Measurements from ENCODE around the gene SSBP3. TPM values are rescaled to one million over a fixed set of nuclear protein-coding genes. Genes with fewer than 3 reads are reported as not detected.
A peak's percentile ranks its signal among the peaks of the same experiment; 100 is the strongest.

SSBP3 gene
- total and polyA plus RNA-seq, 9 of the 15 experiments (the other 6 are each of a cell fraction or from before 2014, with no cell fraction given) = 8.7 to 108 (median 33.8) TPM

GRCh38 chr1:54221867-54222484 lies 184.2 kb downstream of the SSBP3 start (continued):
- TF ChIP-seq ZFP91 (CRISPR knock-in tag; IDR thresholded peaks at IDR 0.05) (no peak), DIDO1 (tag; IDR thresholded peaks at IDR 0.05; ENCODE audit: low read depth) (no peak), XRCC5 (IDR thresholded peaks at IDR 0.05; ENCODE audit: low read depth, low read length) (no peak), ZNF277 (CRISPR knock-in tag; IDR thresholded peaks at IDR 0.05; ENCODE audit: borderline replicate concordance) (no peak), FIP1L1 (IDR thresholded peaks at IDR 0.05; ENCODE audit: low read depth, low read length, poor library complexity, severe bottlenecking) (no peak), NFIC (IDR thresholded peaks at IDR 0.05) (peak; percentile 54; the same call in 1 of the 2 replicates), HNRNPH1 (optimal IDR thresholded peaks at IDR 0.05; ENCODE audit: low read depth, low read length) (no peak), SMARCA4 (IDR thresholded peaks at IDR 0.05) (no peak), ZFP36 (IDR thresholded peaks at IDR 0.05; ENCODE audit: low read depth, low read length, partially characterized antibody) (peak; percentile 85), ZNF584 (CRISPR knock-in tag; IDR thresholded peaks at IDR 0.05; ENCODE audit: low read depth) (no peak)
